H9 (cell line): ENCODE data around the gene NCCRP1. TPM values are rescaled to one million over a fixed set of nuclear protein-coding genes. Genes with fewer than 3 reads are reported as not detected.

Source experiments
- DNase-seq: peaks from one replicate; pipeline ENCODE4 v3.0.0-alpha.2; 2017
- H2AFZ ChIP-seq: one replicate; pipeline ENCODE4 v1.6.1; 2013; ENCODE audit warnings: mild to moderate bottlenecking, low read length, control low read depth, moderate library complexity
- H2AK5ac ChIP-seq: 2 replicates; pipeline ENCODE4 v1.6.1; 2013; ENCODE audit warnings: low read length, control low read depth, mixed read lengths; ENCODE audit not compliant: insufficient read length
- H2BK120ac ChIP-seq: one replicate; pipeline ENCODE4 v1.6.1; 2013; ENCODE audit warnings: low read depth, mild to moderate bottlenecking, low read length, control low read depth, inconsistent platforms; ENCODE audit not compliant: poor library complexity, severe bottlenecking
- H2BK12ac ChIP-seq: 2 replicates; pipeline ENCODE4 v1.6.1; 2013; ENCODE audit warnings: low read length, control low read depth, mixed read lengths, low read depth; ENCODE audit not compliant: insufficient read length
- H2BK15ac ChIP-seq: 2 replicates; pipeline ENCODE4 v1.6.1; 2013; ENCODE audit warnings: low read depth, low read length, control low read depth
- H2BK20ac ChIP-seq: one replicate; pipeline ENCODE4 v1.6.1; 2013; ENCODE audit warnings: low read depth, mild to moderate bottlenecking, low read length, control low read depth, inconsistent platforms; ENCODE audit not compliant: poor library complexity, severe bottlenecking
- H2BK5ac ChIP-seq: 2 replicates; pipeline ENCODE4 v1.6.1; 2013; ENCODE audit warnings: low read length, control low read depth, mixed read lengths; ENCODE audit not compliant: insufficient read length
- H3K14ac ChIP-seq: 2 replicates; pipeline ENCODE4 v1.6.1; 2013; ENCODE audit warnings: low read length, control low read depth; ENCODE audit not compliant: insufficient read depth
- H3K18ac ChIP-seq: 2 replicates; pipeline ENCODE4 v1.6.1; 2013; ENCODE audit warnings: low read depth, mild to moderate bottlenecking, mixed read lengths, low read length, control low read depth; ENCODE audit not compliant: insufficient read length
- H3K23ac ChIP-seq: 2 replicates; pipeline ENCODE4 v1.6.1; 2013; ENCODE audit warnings: low read length, control low read depth, mixed read lengths, low read depth; ENCODE audit not compliant: insufficient read length
- H3K23me2 ChIP-seq: 2 replicates; pipeline ENCODE4 v1.6.1; 2013; ENCODE audit warnings: low read depth, mild to moderate bottlenecking, mixed read lengths, low read length, control low read depth; ENCODE audit not compliant: insufficient read length, poor library complexity, severe bottlenecking
- H3K27ac ChIP-seq: 2 replicates; pipeline ENCODE4 v1.5.1; 2013; ENCODE audit warnings: low read length, control low read depth, mixed read lengths, low read depth; ENCODE audit not compliant: insufficient read length
- H3K27me3 ChIP-seq: 2 replicates; pipeline ENCODE4 v1.6.1; 2013; ENCODE audit warnings: low read length, control low read depth, inconsistent platforms; ENCODE audit not compliant: insufficient read depth
- H3K4ac ChIP-seq: 2 replicates; pipeline ENCODE4 v1.6.1; 2013; ENCODE audit warnings: low read depth, mild to moderate bottlenecking, control low read depth, inconsistent platforms, low read length, moderate library complexity
- H3K4me1 ChIP-seq: 2 replicates; pipeline ENCODE4 v1.6.1; 2013; ENCODE audit warnings: low read length, control low read depth, inconsistent platforms; ENCODE audit not compliant: insufficient read depth
- H3K4me2 ChIP-seq: 2 replicates; pipeline ENCODE4 v1.6.1; 2013; ENCODE audit warnings: low read length, control low read depth, mixed read lengths; ENCODE audit not compliant: insufficient read length, insufficient read depth
- H3K56ac ChIP-seq: 2 replicates; pipeline ENCODE4 v1.6.1; 2013; ENCODE audit warnings: low read depth, mild to moderate bottlenecking, mixed read lengths, low read length, control low read depth; ENCODE audit not compliant: insufficient read length
- H3K79me1 ChIP-seq: 2 replicates; pipeline ENCODE4 v1.6.1; 2013; ENCODE audit warnings: low read depth, mild to moderate bottlenecking, moderate library complexity, low read length, control low read depth, inconsistent platforms; ENCODE audit not compliant: insufficient read depth, poor library complexity, severe bottlenecking
- H3K79me2 ChIP-seq: 2 replicates; pipeline ENCODE4 v1.6.1; 2013; ENCODE audit warnings: low read length, control low read depth, inconsistent platforms; ENCODE audit not compliant: insufficient read depth
- H3K9ac ChIP-seq: 2 replicates; pipeline ENCODE4 v1.6.1; 2013; ENCODE audit warnings: low read length, control low read depth, mixed read lengths; ENCODE audit not compliant: insufficient read length; ENCODE audit errors: extremely low read depth
- H3K9me3 ChIP-seq: one replicate; pipeline ENCODE4 v1.6.1; 2013; ENCODE audit warnings: low read depth, low read length, inconsistent platforms; ENCODE audit not compliant: control insufficient read depth
- H3T11ph ChIP-seq: one replicate; pipeline ENCODE4 v1.6.1; 2013; ENCODE audit warnings: mild to moderate bottlenecking, low read length, control low read depth, inconsistent platforms
- H4K20me1 ChIP-seq: one replicate; pipeline ENCODE4 v1.6.1; 2013; ENCODE audit not compliant: control insufficient read depth, insufficient read length, insufficient read depth
- H4K5ac ChIP-seq: 2 replicates; pipeline ENCODE4 v1.6.1; 2013; ENCODE audit warnings: low read depth, mild to moderate bottlenecking, mixed read lengths, low read length, control low read depth; ENCODE audit not compliant: insufficient read length
- H4K8ac ChIP-seq: replicated peaks from 2 replicates; pipeline ENCODE4 v1.6.1; 2013; ENCODE audit warnings: low read length, control low read depth, mixed read lengths, low read depth; ENCODE audit not compliant: insufficient read length
- H4K91ac ChIP-seq: 2 replicates; pipeline ENCODE4 v1.6.1; 2013; ENCODE audit warnings: low read depth, mild to moderate bottlenecking, moderate library complexity, mixed read lengths, low read length, control low read depth; ENCODE audit not compliant: insufficient read length
- H3K27ac Mint-ChIP-seq, 3 experiments: 2 replicates in 2 of 3; 3 replicates in 1 of 3; pipeline ENCODE4 v1.8.0; 2020 to 2021; ENCODE audit warnings: mixed read lengths in 3 of 3, mild to moderate bottlenecking in 1 of 3, moderate library complexity in 1 of 3
- H3K27me3 Mint-ChIP-seq: 2 replicates; pipeline ENCODE4 v1.8.0; 2021; ENCODE audit warnings: low read depth, mild to moderate bottlenecking, moderate library complexity, mixed read lengths
- H3K36me3 Mint-ChIP-seq, 3 experiments: 2 replicates in 2 of 3; 3 replicates in 1 of 3; pipeline ENCODE4 v1.8.0; 2020 to 2021; ENCODE audit warnings: low read depth in 3 of 3, mixed read lengths in 3 of 3; ENCODE audit not compliant: insufficient read depth in 1 of 3
- H3K4me1 Mint-ChIP-seq, 2 experiments: 2 replicates each; pipeline ENCODE4 v1.8.0; 2020; ENCODE audit warnings: mixed read lengths in 2 of 2
- H3K4me3 Mint-ChIP-seq, 2 experiments: 2 replicates in 1 of 2; 3 replicates in 1 of 2; pipeline ENCODE4 v1.8.0; 2020 to 2021; ENCODE audit warnings: mild to moderate bottlenecking in 2 of 2, mixed read lengths in 2 of 2, moderate library complexity in 1 of 2
- H3K9me3 Mint-ChIP-seq, 2 experiments: 2 replicates in 1 of 2; 3 replicates in 1 of 2; pipeline ENCODE4 v1.8.0; 2020; ENCODE audit warnings: mild to moderate bottlenecking in 2 of 2, mixed read lengths in 2 of 2, moderate library complexity in 1 of 2
- WGBS: extraction: QIAGEN DNeasy Blood & Tissue Kit; methylation state at CpG from one replicate; pipeline ENCODE4 v1.1.7; 2013; ENCODE audit warnings: missing lambda C conversion rate, low lambda C conversion rate, mixed read lengths; ENCODE audit not compliant: insufficient read length; ENCODE audit errors: extremely low coverage; 5-methylcytosine and 5-hydroxymethylcytosine counted together
- total RNA-seq: library from RNA; stranded (reverse); gene quantifications from 2 replicates; pipeline ENCODE4 v1.2.1, GENCODE V29; 2021
- TF ChIP-seq, protein P1 (sequence below): fragments of 200-600 bp; sonication (generic); conservative IDR thresholded peaks from 3 replicates; pipeline ENCODE4 v1.8.0; 2021; ENCODE audit warnings: antibody characterized with exemption, mild to moderate bottlenecking

Gene NCCRP1
- total RNA-seq, 1 experiment from 2014 or later: 1.9 TPM

- H3K23me2 ChIP-seq: no peaks in the 10 kb centered on the region
- no peak overlapping the region for H4K91ac ChIP-seq
- Mint-ChIP-seq H3K4me1 (peaks cover 0 to 6% of the 10 kb centered on the region in 2 experiments; a peak in 2 of 4 replicates), H3K36me3 (no peaks in the 10 kb centered on the region), H3K27me3 (peaks cover 66% of the 10 kb centered on the region), H3K4me3 (no peak overlapping the region), H3K27ac (no peak overlapping the region), H3K9me3 (no peaks in the 10 kb centered on the region)
- no peaks in the 10 kb centered on the region for H4K20me1 ChIP-seq
- H3K14ac ChIP-seq: no peak overlapping the region
- no peak overlapping the region for H4K8ac ChIP-seq
- no peaks in the 10 kb centered on the region for H3K9me3 ChIP-seq
- no peak overlapping the region for H2BK12ac ChIP-seq
- no peak overlapping the region for H3K23ac ChIP-seq
- no peak overlapping the region for H4K5ac ChIP-seq
- H3K79me1 ChIP-seq: no peaks in the 10 kb centered on the region
- H3K4me2 ChIP-seq: no peak overlapping the region
- H2AK5ac ChIP-seq: no peak overlapping the region
- no peak overlapping the region for H3K27ac ChIP-seq
- no peaks in the 10 kb centered on the region; the same call in 1 of the 2 replicates for H3K27me3 ChIP-seq
- no peak overlapping the region for H3K18ac ChIP-seq
- TF ChIP-seq, protein P1, sequence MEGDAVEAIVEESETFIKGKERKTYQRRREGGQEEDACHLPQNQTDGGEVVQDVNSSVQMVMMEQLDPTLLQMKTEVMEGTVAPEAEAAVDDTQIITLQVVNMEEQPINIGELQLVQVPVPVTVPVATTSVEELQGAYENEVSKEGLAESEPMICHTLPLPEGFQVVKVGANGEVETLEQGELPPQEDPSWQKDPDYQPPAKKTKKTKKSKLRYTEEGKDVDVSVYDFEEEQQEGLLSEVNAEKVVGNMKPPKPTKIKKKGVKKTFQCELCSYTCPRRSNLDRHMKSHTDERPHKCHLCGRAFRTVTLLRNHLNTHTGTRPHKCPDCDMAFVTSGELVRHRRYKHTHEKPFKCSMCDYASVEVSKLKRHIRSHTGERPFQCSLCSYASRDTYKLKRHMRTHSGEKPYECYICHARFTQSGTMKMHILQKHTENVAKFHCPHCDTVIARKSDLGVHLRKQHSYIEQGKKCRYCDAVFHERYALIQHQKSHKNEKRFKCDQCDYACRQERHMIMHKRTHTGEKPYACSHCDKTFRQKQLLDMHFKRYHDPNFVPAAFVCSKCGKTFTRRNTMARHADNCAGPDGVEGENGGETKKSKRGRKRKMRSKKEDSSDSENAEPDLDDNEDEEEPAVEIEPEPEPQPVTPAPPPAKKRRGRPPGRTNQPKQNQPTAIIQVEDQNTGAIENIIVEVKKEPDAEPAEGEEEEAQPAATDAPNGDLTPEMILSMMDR: no peak
- no peak overlapping the region for H2BK120ac ChIP-seq
- H2BK20ac ChIP-seq: no peak overlapping the region
- H2BK15ac ChIP-seq: no peak overlapping the region
- WGBS: no CpG with 5 or more reads among the region's 6 CpGs
- no peak for DNase-seq
- H2BK5ac ChIP-seq: no peak overlapping the region
- no peaks in the 10 kb centered on the region for H3K79me2 ChIP-seq
- H3T11ph ChIP-seq: no peak overlapping the region
- H2AFZ ChIP-seq: no peak overlapping the region
- H3K9ac ChIP-seq: no peak overlapping the region
- H3K56ac ChIP-seq: no peak overlapping the region
- no peak overlapping the region for H3K4ac ChIP-seq
- no peaks in the 10 kb centered on the region for H3K4me1 ChIP-seq
These were observed 42.2 kb downstream of the NCCRP1 start for GRCh38 chr19:39238944-39239343.
